K562 (cell line): ENCODE results near the gene ABHD16B. TPM values are rescaled to one million over a fixed set of nuclear protein-coding genes. Genes with fewer than 3 reads are reported as not detected.

ENCODE experiments used
- REST ChIP-seq, 2 experiments: fragments of 450-650 bp; formaldehyde crosslinking in 1 of 2; IDR thresholded peaks; 2 replicates each; pipeline versions ENCODE4 v1.4.0 to v1.6.1; 2014 to 2020; ENCODE audit warnings: mild to moderate bottlenecking in 2 of 2, borderline replicate concordance in 1 of 2, low read depth in 1 of 2
- polyA plus RNA-seq, 8 experiments: library from polyadenylated mRNA; depleted of rRNA in 4 of 8; stranded (reverse) in 5 of 8; unstranded in 3 of 8; fragments of >200 nt; fragmentation: Nextera tagmentation in 2 of 8; fragmentation: Illumina TruSeq in 1 of 8; extraction: Ambion mirVana in 2 of 8; extraction: Trizol in 1 of 8; gene quantifications; 2 replicates each; pipeline versions ENCODE4 v1.2.1 to v1.2.3, GENCODE V29; 2011 to 2014; ENCODE audit warnings: inconsistent platforms in 1 of 8, missing spikeins in 1 of 8
- total RNA-seq, 7 experiments: library from RNA; depleted of rRNA in 6 of 7; stranded (reverse); fragments of >200 nt in 6 of 7; fragmentation: Illumina TruSeq in 2 of 7; extraction: Trizol in 2 of 7; gene quantifications; 2 replicates each; pipeline versions ENCODE4 v1.2.1 to v1.2.3, GENCODE V29; 2011 to 2021; ENCODE audit warnings: low replicate concordance in 1 of 7

The ABHD16B gene
- total and polyA plus RNA-seq, 9 of the 15 experiments (the other 6 are each of a cell fraction or from before 2014, with no cell fraction given): not detected

GRCh38 chr20:63831993-63832686 lies 29.2 kb upstream of the ABHD16B start (continued):
- no peak for TF ChIP-seq REST (IDR thresholded peaks at IDR 0.05; ENCODE audit: borderline replicate concordance)
- TF ChIP-seq REST (CRISPR knock-in tag; IDR thresholded peaks at IDR 0.05; ENCODE audit: low read depth): no peak
